GM19239 (cell line): ENCODE measurements around the gene PPP2R5C.

Experiments
- DNase-seq: peaks from one replicate; pipeline ENCODE4 v3.0.0; 2011; ENCODE audit warnings: low spot score; ENCODE audit not compliant: insufficient read length
- FAIRE-seq: peaks from 2 replicates; lab custom pipeline; 2011; peaks lifted over from hg19 to GRCh38; lab: Jason Lieb, UNC

Gene PPP2R5C

GRCh38 chr14:101834397-101834796 is 72.9 kb downstream of the PPP2R5C start:
- FAIRE-seq (no peak), DNase-seq (no peak)

DNA sequence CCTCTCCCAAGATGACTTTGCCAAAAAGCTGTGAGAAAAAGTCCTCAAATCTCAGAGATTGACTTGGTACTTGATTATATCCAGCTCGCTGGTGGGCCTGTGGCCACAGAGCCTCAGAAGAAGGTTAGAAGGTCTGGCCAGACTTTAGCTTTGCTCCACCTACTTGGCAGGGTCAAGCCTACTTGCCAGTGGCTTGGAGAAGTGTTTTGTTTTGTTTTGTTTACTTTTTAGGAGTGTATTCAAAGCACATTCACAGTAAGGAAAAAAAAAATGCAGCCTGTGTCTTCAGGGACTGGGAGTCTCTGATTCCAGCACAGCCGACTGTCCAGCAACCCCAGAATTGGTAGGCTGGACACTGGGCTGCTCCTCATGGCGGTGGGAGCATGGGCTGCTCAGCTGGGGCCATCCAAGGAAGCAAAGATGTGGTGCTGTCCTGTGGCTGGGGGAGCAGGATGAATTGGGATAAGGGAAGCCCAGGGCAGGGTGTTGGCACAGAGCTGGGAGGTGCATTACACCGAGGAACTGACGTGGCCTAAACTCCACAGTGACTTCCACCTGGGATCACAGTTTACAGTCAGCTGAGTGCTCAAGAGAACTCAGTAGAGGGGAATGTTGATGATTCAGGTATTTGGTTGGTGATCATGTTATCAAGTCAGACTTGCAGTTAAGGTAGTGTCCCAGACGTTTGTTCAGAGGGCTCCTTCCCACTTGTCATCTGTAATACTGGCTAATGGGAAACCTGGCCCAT is 73.5 kb downstream of the PPP2R5C start:
- FAIRE-seq (no peak), DNase-seq (no peak)

GRCh38 chr14:101835566-101835965 is 74.1 kb downstream of the PPP2R5C start:
- DNase-seq (no peak), FAIRE-seq (no peak)

GRCh38 chr14:101836135-101836534 is 74.6 kb downstream of the PPP2R5C start:
- DNase-seq (no peak), FAIRE-seq (no peak)

DNA sequence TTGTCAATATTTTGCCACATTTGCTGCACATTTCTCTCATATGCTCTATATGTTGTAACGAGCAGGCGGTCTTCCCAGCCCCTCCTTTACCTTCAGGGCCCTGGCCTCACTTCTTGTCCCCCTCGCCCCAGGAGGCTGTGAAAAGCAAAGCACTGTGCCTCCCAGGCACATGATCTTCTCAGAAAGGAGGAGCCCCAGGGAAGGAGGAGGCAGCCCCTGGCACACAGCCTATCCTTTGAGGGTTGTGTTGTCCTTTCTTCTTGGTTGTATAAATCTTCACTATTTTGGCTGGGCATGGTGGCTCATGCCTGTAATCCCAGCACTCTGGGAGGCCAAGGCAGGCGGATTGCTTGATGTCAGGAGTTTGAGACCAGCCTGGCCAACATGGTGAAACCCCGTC is 77.0 kb downstream of the PPP2R5C start:
- no peak for DNase-seq
- no peak for FAIRE-seq

DNA sequence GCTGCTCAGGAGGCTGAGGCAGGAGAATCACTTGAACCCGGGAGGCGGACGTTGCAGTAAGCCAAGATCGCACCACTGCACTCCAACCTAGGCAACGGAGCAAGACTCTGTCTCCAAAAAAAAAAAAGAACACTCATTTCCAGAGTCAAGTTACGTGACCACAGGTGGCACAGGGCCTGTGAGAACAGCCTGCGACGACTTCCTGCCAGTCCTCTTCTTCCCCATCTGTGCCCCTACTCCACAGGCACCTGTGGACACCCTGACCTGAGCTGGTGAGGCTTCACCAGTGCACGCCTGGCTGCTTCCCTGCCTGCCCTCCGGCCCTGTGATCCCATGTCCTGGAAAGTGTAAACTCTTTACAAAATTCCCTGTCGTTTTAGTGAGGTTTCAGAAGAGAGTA is 77.7 kb downstream of the PPP2R5C start:
- peak; percentile 82 for FAIRE-seq
- DNase-seq, result no peak

DNA sequence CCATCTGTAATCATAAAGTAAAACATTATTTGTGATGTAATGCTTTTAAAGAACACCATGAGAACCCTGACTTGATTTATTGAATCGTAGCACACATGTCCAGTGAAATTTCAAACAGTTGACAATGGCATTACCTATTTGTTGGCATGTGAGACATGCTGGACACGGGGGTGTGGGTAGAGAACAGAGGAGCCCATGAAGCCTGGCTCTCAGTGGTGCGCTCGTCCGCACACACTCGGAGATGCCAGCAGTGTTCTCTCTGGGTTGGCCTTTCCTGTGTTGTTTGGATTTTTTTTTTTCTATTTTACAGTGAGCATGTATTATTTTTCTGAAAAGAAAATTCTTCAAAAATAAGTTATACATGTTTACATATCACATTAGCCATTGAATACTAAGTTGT is 78.2 kb downstream of the PPP2R5C start:
- FAIRE-seq (no peak), DNase-seq (no peak)

DNA sequence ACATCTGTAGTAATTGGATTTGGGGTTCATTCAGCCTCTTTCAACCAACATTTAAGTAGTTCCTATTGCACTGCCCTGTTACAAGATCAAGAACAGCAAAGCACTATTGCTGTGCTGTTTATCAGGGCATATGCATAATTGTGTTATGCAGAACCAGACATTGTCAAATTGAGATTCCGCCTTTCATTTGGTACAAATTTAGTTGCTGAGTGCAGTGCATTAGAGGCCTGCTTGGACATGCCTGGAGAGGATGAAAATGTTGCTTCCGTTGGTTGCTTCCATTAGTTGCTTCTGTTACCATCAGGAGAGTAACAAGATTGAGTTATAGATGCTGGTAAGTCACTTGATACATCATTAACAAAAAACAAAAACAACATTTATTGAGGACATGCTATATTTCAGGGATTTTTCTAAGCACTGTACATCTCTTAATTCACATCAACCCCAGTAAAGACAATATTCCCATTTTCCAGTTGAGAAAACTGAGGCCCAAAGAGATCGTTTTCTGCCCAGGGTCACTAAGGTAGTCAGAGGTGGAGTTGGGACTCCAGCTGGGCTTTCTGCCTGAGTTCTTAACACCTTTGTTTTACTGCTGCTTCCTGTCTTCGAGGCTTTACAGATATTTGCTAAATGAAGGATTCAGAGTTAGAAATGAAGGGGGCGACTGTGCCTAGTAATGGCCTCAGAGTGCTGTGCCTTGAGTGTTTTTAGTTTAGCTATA is 79.3 kb downstream of the PPP2R5C start:
- FAIRE-seq (peak; percentile 40), DNase-seq (no peak)

DNA sequence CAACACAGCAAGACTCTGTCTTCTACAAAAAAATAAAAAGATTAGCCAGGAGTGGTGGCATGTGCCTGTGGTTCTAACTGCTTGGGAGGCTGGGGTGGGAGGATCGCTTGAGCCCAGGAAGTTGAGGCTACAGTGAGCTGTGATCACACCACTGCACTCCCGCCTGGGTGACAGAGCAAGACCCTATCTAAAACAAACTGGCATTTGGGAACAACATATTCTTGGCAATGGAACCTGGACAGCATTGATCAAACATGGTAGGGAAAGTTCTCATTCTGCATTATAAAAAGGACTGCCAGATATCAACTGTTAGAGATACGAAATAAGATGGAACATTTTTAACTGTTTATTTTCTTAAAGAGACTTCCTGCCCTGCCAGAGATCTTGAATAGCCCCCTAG is 81.5 kb downstream of the PPP2R5C start:
- no peak for FAIRE-seq
- no peak for DNase-seq

DNA sequence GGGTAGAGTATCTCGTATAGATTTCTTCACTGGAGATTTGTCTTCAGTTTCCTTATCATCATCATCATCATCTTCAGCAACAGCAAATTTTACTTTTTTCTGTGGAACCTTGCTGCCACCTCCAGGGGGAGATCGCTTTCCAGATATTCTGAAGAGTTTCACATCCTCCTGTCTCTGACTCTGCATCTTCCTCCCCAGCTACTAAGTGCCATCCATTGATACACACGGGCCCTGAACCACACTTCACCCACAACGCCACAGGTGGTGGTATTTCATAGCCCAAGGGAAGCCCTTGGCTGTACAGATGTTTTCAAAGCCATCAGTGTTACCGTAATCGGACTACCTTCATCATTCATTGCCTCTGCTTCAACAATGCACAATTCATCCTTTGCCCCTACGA is 82.2 kb downstream of the PPP2R5C start:
- peak; percentile 97 for FAIRE-seq
- peak; percentile 36 for DNase-seq

DNA sequence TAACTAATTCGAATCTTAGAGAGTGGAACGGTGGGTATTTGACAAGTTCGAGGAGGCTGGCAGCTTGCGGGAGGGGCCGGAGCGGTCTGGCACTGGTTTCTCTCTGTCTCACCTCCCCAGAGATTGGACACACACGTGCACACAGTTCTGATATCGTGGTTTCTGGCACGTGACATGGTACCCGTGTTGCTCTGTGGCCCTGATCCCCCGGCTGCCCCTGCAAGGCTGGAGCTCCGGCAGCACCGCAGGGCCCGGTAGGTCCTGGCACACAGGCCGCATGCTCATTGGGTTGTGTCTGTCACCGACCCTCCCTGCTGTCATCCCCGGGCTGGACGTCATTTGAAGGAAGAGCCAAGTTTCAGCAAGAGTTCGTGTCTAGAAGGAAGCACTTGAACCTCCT is 82.7 kb downstream of the PPP2R5C start:
- no peak for FAIRE-seq

GRCh38 chr14:101844751-101845150 is 83.2 kb downstream of the PPP2R5C start:
- FAIRE-seq, result peak; percentile 82
- no peak for DNase-seq

More for the DNA sequence above, 82.7 kb downstream of the PPP2R5C start:
- no peak for DNase-seq

DNA sequence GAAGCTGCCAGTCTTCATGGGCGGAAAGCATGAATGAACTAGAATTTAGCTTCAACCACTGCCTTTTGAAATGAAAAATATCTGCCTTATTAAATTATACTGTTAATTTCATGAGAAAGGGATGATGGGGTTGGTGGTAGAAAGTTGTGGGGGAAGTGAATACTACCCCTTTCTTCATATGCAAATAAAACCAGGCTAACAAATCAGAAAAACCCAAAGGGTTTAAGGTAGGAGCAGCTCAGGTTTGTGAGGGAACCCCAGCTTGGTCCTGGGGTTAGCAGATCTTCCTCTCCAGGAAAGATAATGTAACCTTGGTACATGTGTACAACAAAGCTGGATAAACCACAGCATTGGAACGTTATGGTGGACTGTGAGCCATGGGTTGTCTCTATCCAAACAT is 84.0 kb downstream of the PPP2R5C start:
- DNase-seq (no peak), FAIRE-seq (no peak)

- DNase-seq, result no peak
- peak; percentile 21 for FAIRE-seq
Measured at GRCh38 chr14:101845896-101846295, 84.4 kb downstream of the PPP2R5C start.

- peak; percentile 95 for FAIRE-seq
- peak; percentile 38 for DNase-seq
Measured at GRCh38 chr14:101849125-101849524, 87.6 kb downstream of the PPP2R5C start.

DNA sequence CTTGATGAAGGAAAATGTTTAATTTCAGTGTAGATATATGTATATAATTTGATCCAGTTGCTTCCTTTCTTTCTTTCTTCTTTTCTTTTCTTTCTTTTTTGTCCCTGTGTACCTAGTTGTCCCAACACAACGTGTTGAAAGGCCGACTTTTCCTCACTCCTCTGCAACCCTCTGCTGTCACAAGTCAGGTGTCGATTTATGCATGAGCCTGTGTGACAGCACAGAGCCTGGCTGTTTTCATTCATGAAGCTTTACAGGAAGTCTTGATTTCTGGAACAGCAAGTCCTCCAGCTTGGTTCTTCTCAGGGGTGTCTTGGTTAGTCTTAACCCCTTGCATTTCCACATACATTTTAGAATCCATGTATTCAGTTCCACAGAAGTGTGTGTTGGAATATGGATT is 88.1 kb downstream of the PPP2R5C start:
- DNase-seq, result no peak
- peak; percentile 60 for FAIRE-seq

GRCh38 chr14:101851183-101851582 is 89.7 kb downstream of the PPP2R5C start:
- DNase-seq (no peak), FAIRE-seq (no peak)

DNA sequence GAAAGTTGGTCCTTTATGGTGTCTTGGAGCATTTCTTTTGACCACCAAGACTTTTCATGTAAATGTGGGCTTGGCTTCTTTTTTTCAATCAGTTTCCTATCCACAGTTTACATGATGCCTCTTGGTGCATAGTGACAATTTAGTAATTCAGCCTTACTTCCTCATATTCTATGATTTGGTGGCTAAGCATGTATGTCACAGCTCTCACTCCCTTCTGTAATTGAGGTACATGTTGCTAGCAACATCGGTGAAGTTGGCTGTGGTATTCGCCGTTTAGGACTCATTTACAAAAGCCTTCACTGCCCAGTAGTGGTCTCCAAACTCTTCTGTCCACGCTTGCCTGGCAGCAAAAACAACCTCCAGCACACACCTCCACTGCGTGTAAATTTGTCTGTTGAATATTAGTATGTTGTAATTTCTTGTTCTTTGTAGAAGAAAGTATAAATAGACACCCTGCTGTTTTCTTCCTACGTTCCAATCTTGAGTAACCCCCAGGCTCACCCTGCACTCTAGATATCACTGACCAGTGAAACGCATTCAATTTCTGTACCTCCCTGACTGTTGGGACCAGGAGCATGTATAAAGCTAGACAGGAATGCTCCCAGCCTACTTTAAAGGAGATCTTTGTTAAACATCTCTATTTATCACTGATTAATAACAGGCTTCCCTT is 90.4 kb downstream of the PPP2R5C start:
- no peak for DNase-seq
- peak; percentile 28 for FAIRE-seq

DNA sequence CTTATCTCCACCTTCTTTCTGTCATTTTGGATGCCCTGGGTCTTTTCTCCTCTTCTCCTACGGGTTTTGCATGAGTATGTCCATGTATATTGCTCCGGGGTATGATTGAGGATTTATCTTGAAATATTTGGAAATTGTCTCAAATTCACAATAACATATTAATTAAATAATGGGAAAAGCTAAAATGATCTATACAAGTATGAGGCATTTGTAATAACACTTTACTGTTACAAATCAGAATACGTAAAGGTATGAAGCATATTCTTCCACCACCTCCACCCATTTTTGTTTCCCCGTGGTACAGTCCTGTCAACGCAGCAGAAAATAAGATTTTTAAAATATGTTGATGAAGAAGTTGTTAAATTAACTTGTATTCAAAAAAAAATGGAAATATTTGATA is 91.3 kb downstream of the PPP2R5C start:
- FAIRE-seq (no peak), DNase-seq (no peak)

GRCh38 chr14:101853455-101854018 is 92.0 kb downstream of the PPP2R5C start:
- FAIRE-seq (no peak), DNase-seq (no peak)

GRCh38 chr14:101854366-101854765 is 92.9 kb downstream of the PPP2R5C start:
- FAIRE-seq, result no peak
- DNase-seq, result no peak
